ENCODE data around the gene NKAIN1. TPM values are rescaled to one million over a fixed set of nuclear protein-coding genes. Genes with fewer than 3 reads are reported as not detected.

Gene NKAIN1
- total and polyA plus RNA-seq, 2 of the 13 experiments (the other 11 are each of a cell fraction or from before 2014, with no cell fraction given), result 0.29 to 0.40 TPM

GRCh38 chr1:31230378-31230777 is 9.3 kb downstream of the NKAIN1 start:
- Histone ChIP-seq H2AFZ (ENCODE audit: low read length) (no peak overlapping the region), H3K4me3 (replicated peaks in 1 of 3; ENCODE audit: insufficient read depth in 1 of 3, low read depth in 2 of 3, low read length in 3 of 3) (no peak overlapping the region), H3K9me3 (ENCODE audit: low read length) (no peaks in the 10 kb centered on the region), H3K79me2 (ENCODE audit: insufficient read depth, low read length) (no peaks in the 10 kb centered on the region), H3K9ac (ENCODE audit: insufficient read depth, low read depth, low read length) (no peak overlapping the region), H4K20me1 (ENCODE audit: insufficient read depth, low read length) (no peaks in the 10 kb centered on the region), H3K4me2 (ENCODE audit: low read depth, low read length) (no peak overlapping the region), H3K27me3 (ENCODE audit: control insufficient read depth in 1 of 2, insufficient read depth in 2 of 2, low read length in 2 of 2) (peaks cover 1 to 12% of the 10 kb centered on the region in 2 experiments; a peak in 3 of 5 replicates), H3K27ac (ENCODE audit: extremely low read length, insufficient read depth, low read length) (no peak overlapping the region), H3K36me3 (replicated peaks in 1 of 2; ENCODE audit: control insufficient read depth in 1 of 2, insufficient read depth in 2 of 2, low read length in 2 of 2) (no peaks in the 10 kb centered on the region), H3K4me1 (ENCODE audit: insufficient read depth, low read length) (no peaks in the 10 kb centered on the region)
- TF ChIP-seq ZNF331 (CRISPR knock-in tag; IDR thresholded peaks at IDR 0.05) (no peak), PAWR (CRISPR knock-in tag; IDR thresholded peaks at IDR 0.05; ENCODE audit: borderline replicate concordance) (no peak), REL (CRISPR knock-in tag; conservative IDR thresholded peaks at IDR 0.05) (no peak)
- WGBS (ENCODE audit: low lambda C conversion rate), result 0% methylated on average over 3 of the region's 3 CpGs
- ATAC-seq (no peak; the same call in 2 of the 3 replicates), FAIRE-seq (no peak), DNase-seq (ENCODE audit: low spot score) (no peak)
- BruUV-seq (replicated peaks), result no TSS peak
- CTCF ChIA-PET (ENCODE audit: low intra/inter-chr PET ratio, low total read pairs), result interaction anchor here (1.5 kb wide), 1 partner anchor 46 kb away, joined by 4 read pairs; no protein-coding TSS in a partner anchor
- intact Hi-C loops (cut with micrococcal nuclease; ENCODE audit: unreplicated experiment) (no loop called here), in situ Hi-C loops (cut with HindIII; ENCODE audit: extremely low pct_ligation_motif_present, low pct_unique_long_range_greater_than_20kb) (no loop called here)
- POLR2A ChIA-PET, result no interaction called here

- no peak overlapping the region for H3K27ac ChIP-seq (ENCODE audit: extremely low read length, insufficient read depth, low read length)
- peaks cover 1 to 5% of the 10 kb centered on the region in 2 experiments; a peak in 2 of 5 replicates for H3K27me3 ChIP-seq (ENCODE audit: control insufficient read depth in 1 of 2, insufficient read depth in 2 of 2, low read length in 2 of 2)
- FAIRE-seq (no peak), ATAC-seq (no peak), DNase-seq (ENCODE audit: low spot score) (no peak)
- H3K4me3 ChIP-seq (replicated peaks in 1 of 3; ENCODE audit: insufficient read depth in 1 of 3, low read depth in 2 of 3, low read length in 3 of 3), result no peak overlapping the region
- no TSS peak for BruUV-seq (replicated peaks)
- CTCF ChIA-PET (ENCODE audit: low intra/inter-chr PET ratio, low total read pairs), result no interaction called here
- H3K36me3 ChIP-seq (replicated peaks in 1 of 2; ENCODE audit: control insufficient read depth in 1 of 2, insufficient read depth in 2 of 2, low read length in 2 of 2), result no peaks in the 10 kb centered on the region
- TF ChIP-seq ZNF282 (IDR thresholded peaks at IDR 0.05; ENCODE audit: partially characterized antibody) (no peak), HMG20B (CRISPR knock-in tag; conservative IDR thresholded peaks at IDR 0.05) (no peak), ZNF160 (CRISPR knock-in tag; IDR thresholded peaks at IDR 0.05) (no peak), NFE2L2 (IDR thresholded peaks at IDR 0.05; ENCODE audit: low read length) (peak; percentile 37; the same call in 1 of the 2 replicates), ZNF768 (CRISPR knock-in tag; IDR thresholded peaks at IDR 0.05) (peak; percentile 67; the same call in 1 of the 2 replicates), RXRA (CRISPR knock-in tag; IDR thresholded peaks at IDR 0.05) (no peak)
- H3K4me1 ChIP-seq (ENCODE audit: insufficient read depth, low read length), result no peaks in the 10 kb centered on the region
- no peak overlapping the region for H2AFZ ChIP-seq (ENCODE audit: low read length)
- intact Hi-C loops (cut with micrococcal nuclease; ENCODE audit: unreplicated experiment) (no loop called here), in situ Hi-C loops (cut with HindIII; ENCODE audit: extremely low pct_ligation_motif_present, low pct_unique_long_range_greater_than_20kb) (no loop called here)
- no peaks in the 10 kb centered on the region for H3K9me3 ChIP-seq (ENCODE audit: low read length)
- no peaks in the 10 kb centered on the region for H4K20me1 ChIP-seq (ENCODE audit: insufficient read depth, low read length)
- POLR2A ChIA-PET, result no interaction called here
- H3K4me2 ChIP-seq (ENCODE audit: low read depth, low read length), result no peak overlapping the region
- H3K9ac ChIP-seq (ENCODE audit: insufficient read depth, low read depth, low read length), result no peak overlapping the region
- no peaks in the 10 kb centered on the region for H3K79me2 ChIP-seq (ENCODE audit: insufficient read depth, low read length)
Measured at GRCh38 chr1:31228986-31229385, 10.7 kb downstream of the NKAIN1 start.

Data from HepG2 (cell line).